Spinal cord (tissue), 10 donors: Measurements from ENCODE around the gene CCDC74B. TPM values are rescaled to one million over a fixed set of nuclear protein-coding genes. Genes with fewer than 3 reads are reported as not detected.
"Not testable (repeated sequence)": the region's sequence is repeated elsewhere in the genome, so short reads cannot be mapped to it uniquely, and the experiment has no call there.

Experiments used
- DNase-seq, 6 donors: peaks; one replicate each; pipeline versions ENCODE4 v3.0.0 to v3.0.0-alpha.2; 2013 to 2015; ENCODE audit warnings: low spot score in 6 of 6, low read depth in 4 of 6
- H3K27ac ChIP-seq: one replicate; pipeline ENCODE4 v1.5.1; 2013; ENCODE audit warnings: low read depth, low read length, control low read depth
- H3K27me3 ChIP-seq: one replicate; pipeline ENCODE4 v1.6.1; 2013; ENCODE audit warnings: low read length; ENCODE audit not compliant: control insufficient read depth, insufficient read depth
- H3K36me3 ChIP-seq: one replicate; pipeline ENCODE4 v1.6.1; 2013; ENCODE audit warnings: low read length; ENCODE audit not compliant: control insufficient read depth, insufficient read depth
- H3K4me1 ChIP-seq: one replicate; pipeline ENCODE4 v1.6.1; 2013; ENCODE audit warnings: low read length; ENCODE audit not compliant: control insufficient read depth, insufficient read depth
- H3K4me3 ChIP-seq: one replicate; pipeline ENCODE4 v1.5.1; 2013; ENCODE audit warnings: low read depth, low read length, control low read depth
- H3K9me3 ChIP-seq: one replicate; pipeline ENCODE4 v1.6.1; 2013; ENCODE audit warnings: low read length; ENCODE audit not compliant: control insufficient read depth, insufficient read depth
- WGBS: methylation state at CpG from one replicate; pipeline ENCODE4 v1.1.5; 2013; ENCODE audit warnings: missing lambda C conversion rate; ENCODE audit not compliant: insufficient coverage; 5-methylcytosine and 5-hydroxymethylcytosine counted together
- polyA plus RNA-seq, 2 donors: library from polyadenylated mRNA; unstranded; fragments of 120-200 nt; gene quantifications; one replicate each; pipeline ENCODE4 v1.2.1, GENCODE V29; 2013; ENCODE audit not compliant: insufficient read length in 2 of 2
- total RNA-seq, 2 donors: library from RNA; depleted of rRNA in 1 of 2; stranded (reverse); fragments of 120-200 nt in 1 of 2; fragments of >200 nt in 1 of 2; gene quantifications; one replicate each; pipeline versions ENCODE4 v1.2.3 to v1.2.4, GENCODE V29; 2013 to 2014
- donor health status: healthy.

CCDC74B gene
- total and polyA plus RNA-seq, 4 donors: 6.4 to 23.8 (median 18.9) TPM

DNA sequence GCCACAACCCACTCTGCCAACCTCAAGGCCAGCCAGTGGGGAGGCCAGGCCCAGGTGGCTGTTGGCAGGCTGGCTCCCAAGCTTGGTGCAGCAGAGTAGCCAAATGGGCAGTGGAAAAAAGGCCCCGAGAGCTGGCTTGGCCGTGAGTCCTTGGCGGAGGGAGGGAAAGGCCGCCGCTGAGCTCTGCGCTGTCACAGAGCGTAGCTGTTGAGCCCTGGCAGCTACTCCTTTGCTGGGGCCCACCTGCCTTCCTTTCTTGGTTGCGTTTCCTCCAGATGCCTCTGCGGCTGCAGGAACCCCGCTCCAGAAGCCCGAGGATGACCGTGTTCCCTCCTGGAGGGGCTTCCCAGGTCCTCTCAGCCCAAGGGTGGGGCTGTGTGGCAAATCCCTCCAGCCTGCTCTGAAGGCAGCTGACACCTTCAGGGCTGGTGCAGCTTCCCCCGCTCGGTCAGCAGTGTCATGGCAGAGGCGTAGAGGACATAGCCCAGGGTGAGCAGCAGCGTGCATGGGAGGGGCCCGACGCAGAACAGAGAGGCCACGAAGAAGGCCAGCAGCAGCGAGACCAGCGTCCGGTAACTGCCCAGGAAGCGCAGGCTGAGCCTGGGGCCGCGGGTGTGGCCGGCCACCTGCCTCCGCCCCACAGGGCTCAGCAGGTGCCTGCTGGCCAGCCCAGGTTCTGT is 7.4 kb upstream of the CCDC74B start:
- H3K4me3 ChIP-seq, H3K9me3 ChIP-seq, DNase-seq, H3K27ac ChIP-seq, H3K27me3 ChIP-seq, H3K4me1 ChIP-seq: not testable (repeated sequence)
- H3K36me3 ChIP-seq: peaks cover 65% of the 10 kb centered on the region
- 97% methylated on average over 17 of the region's 27 CpGs for WGBS

- not testable (repeated sequence) for H3K27ac ChIP-seq, H3K4me1 ChIP-seq, H3K27me3 ChIP-seq, DNase-seq, H3K4me3 ChIP-seq, H3K9me3 ChIP-seq
- H3K36me3 ChIP-seq: peaks cover 55% of the 10 kb centered on the region
- WGBS: 97% methylated on average over 3 of the region's 5 CpGs
Observed at GRCh38 chr2:130151145-130151512, 6.2 kb upstream of the CCDC74B start.

GRCh38 chr2:130150181-130151144 is 5.6 kb upstream of the CCDC74B start:
- peaks cover 49% of the 10 kb centered on the region for H3K36me3 ChIP-seq
- no peak for DNase-seq
- H3K27me3 ChIP-seq: no peaks in the 10 kb centered on the region
- H3K27ac ChIP-seq: no peak overlapping the region
- no peaks in the 10 kb centered on the region for H3K9me3 ChIP-seq
- H3K4me1 ChIP-seq: no peaks in the 10 kb centered on the region
- H3K4me3 ChIP-seq: no peak overlapping the region
- WGBS: 90% methylated on average over 22 of the region's 23 CpGs

GRCh38 chr2:130148515-130148914 is 3.6 kb upstream of the CCDC74B start:
- not testable (repeated sequence) for H3K9me3 ChIP-seq, H3K27ac ChIP-seq, H3K27me3 ChIP-seq, H3K4me1 ChIP-seq, DNase-seq, H3K4me3 ChIP-seq
- peaks cover 29% of the 10 kb centered on the region for H3K36me3 ChIP-seq
- 75% methylated on average over 2 of the region's 6 CpGs for WGBS

DNA sequence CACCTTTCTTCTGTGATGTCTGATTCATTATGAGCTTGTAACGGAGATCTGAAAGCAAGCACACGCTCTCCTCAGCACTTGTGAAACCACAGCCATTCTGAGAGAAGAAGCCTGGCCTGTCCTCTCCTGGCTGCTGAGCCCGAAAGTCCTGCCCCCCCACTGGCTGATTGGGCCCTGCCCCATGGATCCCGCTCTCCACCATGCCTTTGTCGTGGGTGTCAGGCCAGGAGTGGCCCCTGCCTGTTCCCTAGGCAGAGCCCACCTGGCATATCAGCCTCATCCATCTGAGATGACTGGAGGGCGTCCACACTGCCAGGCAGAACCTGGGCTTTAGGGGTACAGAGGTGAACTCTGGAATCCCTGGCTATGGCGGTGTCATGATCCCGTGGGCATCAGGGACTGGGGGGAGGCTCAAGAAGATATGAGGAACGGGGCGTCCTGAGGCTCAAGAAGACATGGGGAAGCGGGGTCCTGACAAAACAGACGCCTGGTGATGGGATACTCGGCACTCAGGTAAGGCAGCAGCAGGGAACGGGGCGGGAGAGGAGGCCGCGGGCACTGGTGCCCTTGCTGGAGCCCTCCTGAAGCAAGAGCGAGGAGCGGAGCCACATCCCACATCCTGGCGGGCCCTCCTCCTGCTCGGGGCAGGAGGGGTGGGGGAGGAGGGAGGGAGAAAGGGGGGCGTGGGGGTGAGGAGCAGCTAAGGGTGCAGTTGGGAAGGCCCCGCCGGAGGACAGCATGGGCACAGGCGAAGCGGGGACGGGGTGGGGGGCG is 1.5 kb downstream of the CCDC74B start:
- 67% methylated on average over 10 of the region's 28 CpGs for WGBS
- not testable (repeated sequence) for H3K4me3 ChIP-seq

DNA sequence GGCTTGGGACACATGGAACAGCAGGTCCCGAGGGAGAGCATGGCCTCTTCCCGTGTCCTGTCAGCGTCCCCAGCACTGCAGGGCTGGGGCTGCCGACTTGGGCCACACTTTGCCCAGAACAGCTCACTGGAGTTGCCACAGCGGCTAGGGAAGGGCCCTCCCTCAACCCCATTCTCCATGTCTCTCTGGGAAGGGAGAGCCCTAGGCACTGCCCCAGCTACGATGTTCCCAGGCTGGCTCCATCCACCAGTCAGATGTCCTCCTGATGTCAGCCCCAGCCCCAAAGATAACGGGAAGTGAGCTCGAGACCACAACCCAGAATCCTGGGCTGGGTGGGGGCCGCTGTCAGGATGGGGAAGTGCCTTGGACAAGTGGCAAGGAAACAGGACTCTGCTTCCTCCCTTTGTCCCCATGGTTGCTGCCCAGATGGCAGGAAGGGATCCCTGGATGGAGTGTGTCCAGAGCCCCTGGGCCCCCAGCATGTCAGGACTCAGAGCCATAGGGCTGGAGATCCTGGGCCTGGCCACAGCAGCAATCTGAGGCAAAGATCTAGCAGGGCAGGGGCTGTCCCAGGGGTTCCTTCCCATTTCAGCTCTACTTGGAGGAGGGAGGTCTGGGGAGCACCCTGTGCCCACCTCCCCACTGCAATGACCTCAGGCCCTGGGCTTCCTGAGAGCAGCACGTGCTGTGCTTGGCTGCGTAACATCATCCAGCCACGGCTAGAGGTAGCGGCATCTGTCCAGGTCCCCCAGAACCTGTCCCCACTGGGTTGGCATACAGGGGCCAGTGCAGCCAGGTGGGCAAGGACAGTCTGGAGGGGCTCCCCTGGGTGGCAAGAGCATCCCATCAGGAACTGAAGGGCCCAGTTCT is 2.3 kb downstream of the CCDC74B start:
- H3K27me3 ChIP-seq, H3K27ac ChIP-seq, H3K36me3 ChIP-seq, H3K4me1 ChIP-seq, DNase-seq, H3K9me3 ChIP-seq, H3K4me3 ChIP-seq: not testable (repeated sequence)
- 99% methylated on average over 6 of the region's 13 CpGs for WGBS

More for the DNA sequence above, 1.5 kb downstream of the CCDC74B start:
- not testable (repeated sequence) for H3K9me3 ChIP-seq, DNase-seq, H3K4me1 ChIP-seq, H3K36me3 ChIP-seq, H3K27ac ChIP-seq, H3K27me3 ChIP-seq

DNA sequence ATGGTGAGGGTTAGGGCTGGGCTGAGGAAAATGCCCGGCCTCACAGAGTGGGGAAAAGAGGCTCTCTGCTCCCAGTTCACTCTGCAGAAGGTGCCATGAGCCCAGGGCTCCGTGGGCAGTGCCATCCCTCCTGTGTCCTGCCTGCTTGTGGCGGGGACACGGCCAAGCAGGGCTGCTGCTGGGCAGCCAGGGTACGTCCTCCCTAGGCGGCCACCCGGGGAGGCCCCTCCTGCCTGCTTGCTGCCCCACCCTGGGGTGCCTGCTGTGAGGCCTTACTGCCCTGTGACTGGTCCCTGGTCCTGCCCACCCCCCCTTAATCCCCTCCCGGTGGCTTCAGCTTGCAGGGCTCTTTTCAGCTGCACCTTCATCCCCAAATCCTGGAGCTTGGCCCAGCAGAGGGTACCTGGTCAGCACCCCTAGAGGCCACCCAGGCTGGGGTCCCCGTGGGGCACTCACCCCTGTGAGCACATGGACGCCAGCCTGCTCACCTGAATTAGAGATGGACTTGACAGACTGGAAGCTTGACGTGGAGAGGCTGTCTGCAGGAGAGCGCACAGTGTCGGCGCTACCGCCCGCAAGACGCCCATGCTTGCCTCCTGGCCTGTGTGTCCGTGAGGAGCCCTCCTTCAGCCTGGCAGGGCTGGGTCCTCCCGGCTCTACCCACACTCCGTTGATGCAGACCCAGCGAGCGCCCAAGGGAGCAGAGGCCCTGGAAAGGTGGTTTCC is 3.1 kb downstream of the CCDC74B start:
- H3K27ac ChIP-seq, H3K27me3 ChIP-seq, H3K4me3 ChIP-seq, H3K36me3 ChIP-seq, H3K9me3 ChIP-seq, H3K4me1 ChIP-seq, DNase-seq: not testable (repeated sequence)
- 94% methylated on average over 2 of the region's 22 CpGs for WGBS

GRCh38 chr2:130141002-130141401 is 3.9 kb downstream of the CCDC74B start:
- not testable (repeated sequence) for H3K9me3 ChIP-seq, H3K4me3 ChIP-seq, H3K27me3 ChIP-seq, DNase-seq, H3K36me3 ChIP-seq, H3K4me1 ChIP-seq, H3K27ac ChIP-seq
- 83% methylated on average over 1 of the region's 6 CpGs for WGBS
